HG03558 (cell line): ENCODE data around the gene HEBP2.
A peak's percentile ranks its signal among the peaks of the same experiment; 100 is the strongest.

Experiments used
- ATAC-seq: cut with Tn5 transposase; IDR thresholded peaks from one replicate; pipeline ENCODE4 v1.9.1; 2021; ENCODE audit warnings: moderate number of reproducible peaks; ENCODE audit not compliant: unreplicated experiment; ENCODE audit errors: extremely low read depth

The HEBP2 gene

DNA sequence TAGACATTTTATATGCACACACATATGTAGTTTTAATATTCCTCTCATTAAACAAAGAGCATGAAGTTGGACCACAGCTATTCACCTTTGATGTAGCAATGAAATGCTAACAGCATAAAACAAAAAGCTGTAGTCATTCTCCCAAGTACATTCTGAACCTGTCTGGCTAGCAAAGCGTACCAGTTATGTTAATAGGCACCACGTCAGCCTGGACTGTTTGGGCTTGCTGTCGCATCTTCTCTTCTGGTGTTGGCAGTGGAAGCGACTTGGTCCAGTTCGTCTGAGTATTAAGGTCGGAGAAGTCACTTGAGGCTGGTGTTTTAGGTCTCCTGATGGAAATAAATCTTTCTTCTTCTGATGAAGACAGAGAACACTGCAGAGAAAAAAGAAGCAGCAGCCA is 42.8 kb downstream of the HEBP2 start:
- ATAC-seq: no peak

DNA sequence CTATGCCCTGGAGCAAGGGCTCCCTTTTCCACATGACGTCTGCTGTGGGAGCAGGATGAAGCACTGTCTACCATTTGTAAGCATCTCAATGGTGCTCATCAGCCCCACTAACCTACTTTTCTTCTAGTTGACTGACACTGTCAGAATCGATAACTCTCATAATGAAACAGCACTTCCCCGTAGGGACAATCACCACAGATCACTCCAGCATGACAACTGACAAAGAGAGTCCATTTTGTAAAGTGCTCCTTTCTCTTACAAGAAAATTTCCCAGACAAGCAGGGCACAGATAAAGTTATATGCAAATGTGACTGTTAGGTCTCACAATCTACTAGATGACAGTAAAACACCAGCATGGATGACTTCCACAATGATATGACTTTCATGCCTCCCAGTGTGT is 46.4 kb downstream of the HEBP2 start:
- ATAC-seq: no peak

DNA sequence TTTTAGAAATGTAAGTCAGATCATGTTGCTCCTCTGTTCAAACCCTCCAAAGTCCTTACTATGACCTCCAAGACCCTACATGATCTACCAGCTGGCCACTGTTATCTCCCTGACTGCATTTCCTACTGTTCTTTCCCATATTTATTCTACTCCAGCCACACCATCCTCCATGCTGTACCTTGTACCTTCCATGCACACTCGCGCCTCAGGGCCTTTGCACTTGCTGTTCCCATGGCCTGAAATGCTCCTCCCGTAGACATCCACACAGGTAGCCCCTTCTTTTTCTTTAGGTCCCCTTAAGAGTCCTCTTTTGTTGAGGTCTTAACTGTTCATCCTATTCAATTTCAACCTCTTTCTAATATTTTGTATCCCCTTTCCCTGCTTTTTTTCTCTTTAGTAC is 47.0 kb downstream of the HEBP2 start:
- ATAC-seq: no peak

GRCh38 chr6:138454981-138455706 is 51.1 kb downstream of the HEBP2 start:
- ATAC-seq: no peak

DNA sequence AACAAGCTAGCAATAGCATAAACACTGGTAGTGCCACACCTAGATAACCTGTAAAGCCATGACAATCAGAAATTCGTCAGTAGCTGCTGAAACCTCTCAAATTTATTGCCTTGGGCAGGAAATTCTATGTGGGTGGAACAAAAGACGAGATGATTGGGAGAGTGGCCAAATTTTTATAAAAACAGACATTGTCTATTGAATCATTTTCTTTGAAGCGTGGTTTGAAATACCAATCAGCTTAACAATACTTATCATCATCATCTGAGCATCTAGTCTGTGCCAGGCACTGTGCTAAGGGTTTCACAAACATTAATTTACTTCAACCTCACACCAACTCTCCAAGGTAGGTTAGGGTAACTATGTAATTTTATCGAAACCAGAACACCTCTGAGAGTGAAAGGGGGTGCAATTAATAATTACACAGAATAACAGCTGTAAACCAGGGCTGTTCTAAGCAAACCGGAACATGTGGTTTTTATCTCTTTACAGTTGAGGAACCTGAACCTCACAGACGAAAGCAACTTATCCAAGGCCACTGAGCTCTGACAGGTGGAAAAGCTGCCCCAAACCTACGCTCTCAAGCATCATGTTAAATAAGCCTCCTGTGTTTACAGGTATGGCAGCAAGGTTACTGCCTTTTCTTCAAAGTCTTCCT is 51.9 kb downstream of the HEBP2 start:
- peak; percentile 92 for ATAC-seq

- ATAC-seq: no peak
These were observed 52.4 kb downstream of the HEBP2 start for GRCh38 chr6:138456401-138456790.

- ATAC-seq: no peak
These were observed 57.6 kb downstream of the HEBP2 start for GRCh38 chr6:138461647-138462046.

GRCh38 chr6:138464085-138464484 is 60.1 kb downstream of the HEBP2 start:
- ATAC-seq: no peak

DNA sequence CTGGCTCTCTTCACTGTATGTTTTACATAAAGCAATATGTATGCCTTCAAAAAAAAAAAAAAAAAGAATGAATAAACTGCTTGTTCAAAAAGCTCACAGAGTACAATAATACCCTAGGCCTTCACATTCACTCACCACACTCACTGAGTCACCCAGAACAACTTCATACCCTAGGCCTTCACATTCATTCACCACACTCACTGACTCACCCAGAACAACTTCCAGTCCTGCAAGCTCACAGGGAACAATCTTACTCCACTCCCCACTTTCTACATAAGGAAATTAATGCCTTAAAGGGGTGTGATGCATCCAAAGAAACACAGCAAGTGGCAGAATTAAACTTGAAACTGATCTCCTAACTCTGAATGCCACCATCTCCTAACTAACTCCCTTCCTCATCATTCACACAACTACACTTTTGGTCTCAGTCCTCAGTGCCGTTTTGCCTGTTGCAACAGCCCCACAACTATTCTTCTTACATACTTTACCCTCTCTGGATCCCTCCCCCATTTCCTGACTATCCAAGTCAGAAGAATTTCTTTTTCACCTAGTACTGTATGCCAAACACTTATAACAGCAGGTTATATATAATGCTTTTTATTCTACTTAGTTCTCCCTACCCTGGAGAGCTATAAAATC is 61.1 kb downstream of the HEBP2 start:
- no peak for ATAC-seq

- ATAC-seq: no peak
These were observed 63.9 kb downstream of the HEBP2 start for GRCh38 chr6:138467901-138468300.

GRCh38 chr6:138468320-138469015 is 64.4 kb downstream of the HEBP2 start:
- no peak for ATAC-seq
